NK-92 treated with Interleukin-12 subunit alpha and Interleukin-12 subunit beta, amount 100 ng/mL, for 24 hours (cell line): ENCODE results near the gene NT5C2.

Experiments used
- DNase-seq: peaks from one replicate; lab custom pipeline; 2025; lab: John Stamatoyannopoulos, UW

Gene NT5C2

DNA sequence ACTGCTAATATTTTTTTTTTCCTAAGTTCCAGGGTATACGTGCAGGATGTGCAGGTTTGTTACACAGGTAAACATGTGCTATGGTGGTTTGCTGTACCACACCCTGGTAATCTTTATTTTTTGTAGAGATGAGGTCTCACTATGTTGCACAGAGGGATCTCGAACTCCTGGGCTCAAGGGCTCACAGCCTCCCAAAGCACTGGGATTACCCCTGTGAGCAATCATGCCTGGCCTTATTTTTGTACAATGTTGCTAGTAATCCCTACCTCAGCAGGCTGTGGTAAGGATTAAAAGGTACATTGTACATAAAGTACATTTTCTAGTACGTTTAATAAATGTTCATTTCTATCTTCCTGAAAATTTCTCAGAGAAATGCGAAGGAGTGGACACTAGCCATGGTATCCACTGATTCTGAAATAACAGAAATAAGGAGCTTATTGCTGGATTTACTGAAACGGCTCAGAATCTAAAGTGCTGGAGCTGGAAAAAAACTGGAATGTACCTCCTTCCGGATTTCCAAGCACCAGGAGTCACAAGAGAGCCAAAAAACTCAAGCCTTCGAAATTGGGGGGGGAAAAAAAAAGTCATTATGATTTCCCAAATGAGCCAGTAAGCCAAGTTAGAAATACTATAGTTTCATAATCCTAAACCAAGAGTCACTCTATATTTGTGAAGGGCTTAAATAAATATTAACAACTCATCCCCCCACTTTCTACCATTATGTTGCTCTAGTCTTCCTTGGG lies 69.6 kb downstream of the NT5C2 start:
- DNase-seq: no peak

DNA sequence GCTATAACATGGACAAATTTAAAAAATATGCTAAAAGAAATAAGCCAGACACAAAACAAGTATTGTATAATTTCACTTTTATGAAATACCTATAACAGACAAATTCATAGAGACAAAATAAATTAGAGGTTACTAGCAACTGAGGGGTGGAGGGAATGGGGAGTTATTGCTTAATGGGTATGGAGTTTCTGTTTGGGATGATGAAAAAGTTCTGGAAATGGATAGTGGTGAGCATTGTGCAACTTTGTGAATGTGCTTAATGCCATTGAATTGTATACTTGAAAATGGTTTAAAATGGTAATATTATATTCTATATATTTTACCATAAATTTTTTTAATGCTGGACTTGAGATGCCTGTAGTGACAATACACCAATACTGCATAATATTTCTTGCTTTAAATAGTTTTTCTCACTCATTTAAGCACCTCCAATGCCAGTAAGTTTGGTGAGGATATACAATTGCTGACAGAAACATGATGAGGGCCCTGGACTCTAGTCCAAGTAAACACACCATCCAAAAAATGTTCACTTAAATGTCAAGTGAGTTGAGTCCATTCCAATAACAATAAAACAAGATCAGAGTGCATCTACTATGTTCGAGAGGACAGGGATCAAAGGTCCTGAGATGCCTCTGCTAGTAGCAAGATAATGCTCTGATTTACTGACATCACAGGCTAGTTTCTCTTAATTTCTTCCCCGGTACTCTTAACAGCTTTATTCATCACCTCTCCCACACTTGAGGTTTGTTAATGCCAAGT lies 71.9 kb downstream of the NT5C2 start:
- no peak for DNase-seq

DNA sequence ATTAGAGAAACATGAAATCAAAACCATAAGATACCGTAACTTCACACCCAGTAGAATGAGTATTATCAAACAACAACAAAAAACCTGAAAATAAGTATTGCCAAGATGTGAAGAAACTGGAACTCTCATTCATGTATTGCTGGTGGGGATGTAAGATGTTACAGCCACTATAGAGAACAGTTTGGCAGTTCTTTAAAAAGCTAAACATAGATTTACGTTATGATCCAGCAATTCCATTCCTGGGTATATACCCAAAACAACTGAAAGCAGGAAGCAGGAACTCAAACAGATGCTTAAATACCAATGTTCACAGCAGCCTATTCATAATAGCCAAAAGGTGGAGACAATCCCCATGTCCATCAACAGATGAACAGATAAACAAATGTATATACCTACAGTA lies 72.5 kb downstream of the NT5C2 start:
- DNase-seq: no peak

DNA sequence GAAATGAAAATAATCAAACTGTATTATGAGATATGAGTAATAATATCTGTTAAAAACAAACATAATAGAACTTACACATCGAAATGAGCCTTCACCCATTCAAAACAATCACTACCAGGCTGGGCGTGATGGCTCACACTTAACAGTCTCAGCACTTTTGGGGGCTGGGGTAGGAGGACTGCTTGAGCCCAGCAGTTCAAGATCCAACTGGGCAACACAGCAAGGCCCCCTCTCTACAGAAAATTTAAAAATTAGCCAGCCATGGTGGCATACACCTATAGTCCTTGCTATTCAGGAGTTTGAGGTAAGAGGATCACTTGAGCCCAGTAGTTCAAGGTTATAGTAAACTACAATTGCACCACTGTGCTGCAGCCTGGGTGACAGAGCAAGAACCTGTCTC lies 75.8 kb downstream of the NT5C2 start:
- DNase-seq: no peak

DNA sequence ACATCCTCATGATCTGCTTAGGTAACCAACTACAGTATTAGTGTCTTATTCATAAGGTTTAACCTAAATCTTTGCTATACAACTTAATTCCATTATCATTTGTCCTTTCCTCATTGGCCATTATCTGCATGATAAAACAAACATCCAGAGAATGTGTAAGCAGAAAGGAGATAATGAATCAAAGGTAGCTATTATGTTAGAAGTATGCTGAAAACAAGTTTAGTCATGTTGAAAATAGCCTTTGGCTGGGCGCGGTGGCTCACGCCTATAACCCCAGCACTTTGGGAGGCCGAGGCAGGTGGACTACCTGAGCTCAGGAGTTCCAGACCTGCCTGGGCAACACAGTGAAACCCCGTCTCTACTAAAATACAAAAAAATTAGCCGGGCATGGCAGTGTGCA lies 78.2 kb downstream of the NT5C2 start:
- DNase-seq: no peak

DNA sequence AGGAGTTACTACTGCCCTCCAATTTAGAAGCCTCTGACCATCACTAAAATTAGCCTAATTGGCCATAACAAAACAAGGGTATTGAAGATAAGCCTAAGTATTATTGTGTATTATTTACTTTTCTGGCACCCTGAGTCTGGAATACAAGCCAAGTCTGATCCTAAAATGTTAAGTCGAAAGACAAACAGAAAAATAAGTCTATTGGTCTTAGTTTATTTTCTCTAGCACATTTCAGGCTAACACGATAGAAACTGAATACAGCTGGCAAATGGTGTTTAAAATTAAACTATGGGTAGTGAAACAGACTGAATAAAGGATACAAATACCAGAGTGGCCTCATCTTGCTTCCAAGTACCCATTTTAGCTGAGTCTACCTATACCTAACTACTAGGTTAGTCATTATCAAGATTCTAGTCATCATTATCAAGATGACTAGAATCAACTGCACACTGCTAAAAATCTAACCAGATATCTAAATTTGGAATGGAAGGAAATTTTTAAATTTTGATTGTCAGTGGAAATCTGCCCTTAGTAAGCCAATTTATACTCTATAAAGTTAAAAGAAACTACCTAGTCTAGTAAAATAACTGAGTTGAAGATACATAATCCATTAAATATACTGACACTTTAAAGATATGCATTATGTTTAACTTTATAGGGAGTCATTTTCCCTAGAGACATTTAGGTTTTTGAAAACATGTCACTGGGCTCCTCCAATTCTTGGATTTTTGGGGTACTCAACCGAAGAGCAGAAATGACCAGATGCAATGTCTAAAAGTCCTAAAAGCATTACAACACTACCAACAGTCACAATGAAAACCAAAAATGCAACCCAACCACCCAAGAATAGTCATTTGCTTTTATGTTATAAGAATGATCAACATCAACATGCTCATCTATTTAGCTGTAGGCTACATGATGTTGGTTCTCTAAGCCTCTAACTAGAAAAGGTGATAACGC lies 80.9 kb downstream of the NT5C2 start:
- DNase-seq: no peak

DNA sequence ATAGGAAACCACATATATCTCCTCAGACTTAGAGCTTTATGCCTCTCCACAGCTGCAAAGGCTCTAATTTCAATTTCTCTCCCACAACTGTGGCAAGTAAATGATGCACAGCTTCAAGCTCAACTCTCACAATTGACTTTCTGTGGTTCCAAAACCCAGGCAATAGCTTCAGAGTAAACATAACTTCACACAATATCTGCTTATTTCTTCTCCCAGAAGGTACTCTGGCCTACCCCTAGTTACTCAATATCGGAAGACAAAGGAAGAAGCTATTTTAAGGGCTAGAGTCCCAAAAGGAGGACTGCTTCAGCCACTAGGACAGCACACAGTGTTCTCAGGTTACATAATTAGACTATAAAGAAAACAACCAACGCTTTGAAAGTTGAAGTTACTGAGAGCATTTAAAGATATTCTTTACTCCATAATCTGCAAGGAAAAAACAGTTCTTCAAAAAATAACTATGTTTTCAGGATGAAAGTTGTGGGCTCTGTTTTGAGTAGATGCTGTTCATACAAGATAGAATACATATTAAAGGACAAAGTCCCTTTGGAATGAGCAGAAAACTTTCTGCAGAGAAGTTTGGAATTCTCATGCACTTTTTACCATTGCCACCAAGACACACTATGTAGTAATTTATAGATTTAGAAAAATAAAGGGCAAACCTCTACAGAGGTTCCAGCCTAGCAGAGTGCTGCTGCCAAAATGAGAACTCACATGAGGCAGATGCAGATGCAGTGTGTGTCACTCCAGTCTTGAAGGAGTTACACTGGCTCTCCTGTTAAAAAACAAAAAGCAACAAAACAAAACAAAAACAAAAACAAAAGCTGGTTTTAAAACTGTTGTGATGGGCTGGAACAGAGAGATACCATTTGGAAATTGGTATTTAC lies 81.8 kb downstream of the NT5C2 start:
- DNase-seq: no peak

DNA sequence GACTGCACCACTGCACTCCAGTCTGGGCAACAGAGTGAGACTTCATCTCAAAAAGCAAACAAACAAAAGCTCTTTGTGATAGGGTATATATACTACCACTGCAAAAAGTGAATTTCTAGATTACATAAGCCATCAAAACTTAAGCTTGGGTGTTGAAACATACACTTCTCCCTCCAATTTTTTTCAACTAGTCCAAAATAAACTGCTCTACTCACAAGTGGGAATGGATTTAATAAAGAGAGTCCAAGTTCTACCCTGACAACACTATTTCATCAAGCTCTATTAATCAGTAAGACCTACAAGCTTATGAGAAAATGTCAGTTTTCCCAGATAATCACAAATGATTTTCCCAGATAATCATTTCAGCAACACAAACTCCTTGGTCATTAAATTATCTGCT lies 82.7 kb downstream of the NT5C2 start:
- no peak for DNase-seq

DNA sequence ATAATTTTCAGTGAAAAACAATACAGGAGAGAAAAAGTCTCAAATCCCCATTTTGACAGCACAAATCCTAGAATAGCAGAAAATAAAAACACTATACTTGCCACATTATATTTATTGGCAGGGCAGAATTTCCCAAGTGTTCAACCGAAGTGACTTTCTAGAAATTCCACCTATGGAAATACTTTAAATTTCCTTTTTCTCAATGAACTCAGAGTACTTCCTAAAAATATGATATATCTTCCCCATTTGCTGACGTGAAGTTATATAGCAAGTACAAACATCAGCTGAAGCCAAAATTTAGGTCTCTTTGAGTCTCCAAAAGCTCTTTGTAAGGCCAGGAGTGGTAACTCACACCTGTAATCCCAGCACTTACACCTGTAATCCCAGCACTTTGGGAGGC lies 83.3 kb downstream of the NT5C2 start:
- no peak for DNase-seq

DNA sequence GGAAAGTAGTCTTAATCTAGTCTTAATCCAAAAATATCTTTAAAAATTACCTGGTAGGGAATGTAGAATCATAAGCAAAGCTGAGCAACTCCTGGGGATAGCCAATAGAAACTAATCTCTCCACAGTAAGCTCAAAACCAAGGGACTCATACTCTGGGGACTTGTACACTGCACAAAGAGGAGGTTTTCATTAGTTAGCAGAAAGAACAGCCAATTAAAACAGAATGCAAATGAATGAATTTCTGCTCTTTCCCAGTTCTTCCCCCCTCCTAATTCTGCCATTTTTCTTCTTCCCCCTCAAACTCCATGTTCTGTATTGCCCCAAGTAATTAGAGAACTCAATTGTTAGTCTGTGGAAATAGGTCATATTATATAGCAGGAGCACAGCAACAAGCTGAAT lies 86.5 kb downstream of the NT5C2 start:
- no peak for DNase-seq

DNA sequence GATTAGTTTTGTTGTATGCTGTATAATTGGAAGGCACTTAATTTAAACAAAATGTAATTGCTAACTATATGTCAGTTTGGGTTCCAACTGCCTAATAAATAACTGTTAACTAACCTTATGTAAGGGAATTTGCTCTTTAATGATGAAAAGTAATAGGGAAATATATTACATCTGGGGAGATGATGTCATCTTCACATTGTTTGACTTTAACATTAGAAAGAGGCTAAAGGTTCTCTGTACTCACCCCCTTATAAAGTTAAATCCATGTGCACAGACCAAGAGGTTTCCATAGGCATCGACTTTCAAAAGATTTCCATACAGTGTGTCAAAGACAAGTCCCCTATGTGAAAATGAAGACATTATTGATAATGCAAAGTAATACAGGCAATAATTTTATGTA lies 87.6 kb downstream of the NT5C2 start:
- DNase-seq: no peak

DNA sequence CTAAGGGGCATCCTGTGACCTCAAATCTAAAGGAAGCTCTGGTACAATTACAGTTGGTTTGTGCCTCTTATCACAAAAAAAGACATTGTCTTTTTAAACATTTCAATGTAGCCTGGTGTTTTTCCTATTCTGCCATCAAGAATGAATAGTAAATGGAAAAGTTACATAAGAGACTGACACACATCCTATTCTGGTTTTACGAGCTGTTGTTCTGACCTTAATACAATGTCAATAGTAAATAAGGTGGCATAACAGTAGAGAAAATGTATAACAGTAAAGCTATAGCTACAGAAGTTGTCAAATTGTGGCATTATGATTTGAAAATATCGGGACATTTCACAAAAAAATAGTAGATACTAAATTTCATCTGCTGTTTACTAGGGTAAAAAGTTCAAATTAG lies 88.4 kb downstream of the NT5C2 start:
- no peak for DNase-seq

DNA sequence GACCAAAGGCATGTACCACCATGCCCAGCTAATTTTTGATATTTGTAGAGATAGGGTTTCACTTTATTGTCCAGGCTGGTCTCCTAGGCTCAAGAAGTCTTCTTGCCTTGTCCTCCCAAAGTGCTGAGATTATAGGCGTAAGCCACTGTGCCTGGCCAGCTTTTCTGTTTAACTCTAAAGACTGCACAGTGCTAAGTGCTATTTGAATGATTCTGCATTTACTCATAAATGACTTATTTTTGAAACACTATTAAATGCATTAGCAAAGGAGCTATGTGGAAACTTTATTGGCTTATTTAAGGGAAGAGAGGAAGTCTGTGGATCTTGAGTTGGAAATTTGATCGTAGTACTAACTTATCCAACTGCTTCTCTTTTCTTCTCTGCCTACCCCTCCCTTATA lies 89.1 kb downstream of the NT5C2 start:
- DNase-seq: no peak

DNA sequence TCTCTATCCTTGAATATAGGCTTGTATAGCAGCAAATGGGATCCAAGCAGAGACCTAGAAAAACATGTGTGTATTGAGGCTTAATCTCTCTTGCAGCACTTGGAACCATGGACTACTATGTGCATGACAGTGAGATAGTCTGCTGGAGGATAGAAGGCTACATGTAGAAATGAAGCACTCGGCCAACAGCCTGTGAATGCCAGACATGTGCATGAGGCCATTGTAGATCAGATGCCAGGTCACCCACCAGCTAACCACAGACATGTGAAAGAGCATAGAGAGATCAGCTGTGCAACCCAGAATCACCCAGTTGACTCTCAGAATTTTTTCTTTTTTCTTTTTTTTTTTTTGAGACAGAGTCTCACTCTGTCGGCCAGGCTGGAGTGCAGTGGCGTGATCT lies 90.9 kb downstream of the NT5C2 start:
- DNase-seq: no peak

DNA sequence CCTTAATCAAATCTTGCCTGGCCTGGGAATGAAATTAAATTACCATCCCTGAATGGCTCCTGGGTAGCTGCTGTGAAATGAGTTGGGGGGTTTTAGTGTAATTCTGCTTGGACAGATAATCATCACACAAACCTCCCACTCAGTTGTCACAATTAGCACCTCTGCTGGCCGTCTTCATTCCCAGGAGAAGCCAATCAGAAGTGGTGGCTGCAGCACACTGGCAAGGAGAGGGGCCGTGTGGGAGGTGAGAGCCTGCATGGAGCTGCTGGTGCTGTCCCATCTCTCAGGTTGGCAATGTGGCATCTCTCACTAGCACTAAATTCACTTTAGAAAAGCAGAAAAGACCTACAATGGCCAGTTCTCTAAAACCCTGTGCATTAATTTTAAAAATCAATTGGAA lies 92.5 kb downstream of the NT5C2 start:
- DNase-seq: no peak

DNA sequence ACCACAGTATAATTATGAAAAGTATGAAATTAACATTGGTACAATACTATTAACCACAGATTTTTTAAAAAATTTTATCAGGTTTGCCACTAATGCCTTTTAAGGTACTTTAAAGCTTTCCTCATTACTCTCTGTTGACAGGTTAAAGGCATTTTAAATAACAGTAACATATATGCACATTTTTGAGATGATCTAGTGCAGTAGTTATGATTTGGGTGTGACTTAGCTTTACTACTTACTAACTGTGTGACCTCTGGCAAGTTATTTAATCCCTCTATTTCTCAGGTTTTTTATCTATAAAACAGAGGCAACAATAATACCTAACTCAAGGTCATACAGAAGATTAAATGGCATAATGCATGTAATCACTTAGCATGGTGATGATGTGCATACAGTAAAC lies 94.8 kb downstream of the NT5C2 start:
- DNase-seq: no peak

DNA sequence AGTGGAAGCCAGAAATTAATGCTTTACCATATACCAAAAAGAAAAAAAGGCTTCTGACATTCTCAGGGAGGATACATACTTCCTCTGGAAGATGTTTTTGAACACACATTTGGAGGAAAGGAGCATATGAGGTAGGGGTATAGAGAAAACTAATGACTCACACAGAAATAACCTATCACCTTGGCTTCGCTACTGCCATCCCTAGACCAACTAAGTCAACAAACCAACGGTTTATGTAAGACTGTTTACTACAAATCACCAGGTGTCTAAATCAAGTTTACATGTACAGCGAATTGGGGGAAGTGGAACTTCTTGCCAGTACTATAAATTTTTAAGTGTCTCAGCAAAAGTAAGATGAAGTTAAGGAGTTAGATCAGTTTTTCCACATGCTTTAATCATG lies 96.9 kb downstream of the NT5C2 start:
- no peak for DNase-seq

DNA sequence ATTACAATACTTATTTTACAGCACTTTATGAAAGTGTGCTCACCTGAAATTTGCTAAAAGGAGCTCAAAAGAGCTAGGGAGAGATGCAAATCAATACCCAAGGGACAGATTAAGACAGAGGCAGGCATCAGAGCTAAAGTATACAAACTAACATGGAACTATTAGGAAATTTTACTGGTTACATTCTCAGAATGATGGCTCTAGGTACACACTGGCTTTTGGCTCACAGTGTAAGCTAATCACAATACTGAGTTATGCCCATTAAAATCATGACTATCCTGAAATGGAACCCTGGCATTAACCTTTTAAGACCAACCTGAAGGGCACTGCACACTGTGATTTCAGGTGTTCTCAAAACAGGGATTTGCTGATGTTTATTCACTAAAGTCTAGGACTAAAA lies 98.1 kb downstream of the NT5C2 start:
- no peak for DNase-seq

DNA sequence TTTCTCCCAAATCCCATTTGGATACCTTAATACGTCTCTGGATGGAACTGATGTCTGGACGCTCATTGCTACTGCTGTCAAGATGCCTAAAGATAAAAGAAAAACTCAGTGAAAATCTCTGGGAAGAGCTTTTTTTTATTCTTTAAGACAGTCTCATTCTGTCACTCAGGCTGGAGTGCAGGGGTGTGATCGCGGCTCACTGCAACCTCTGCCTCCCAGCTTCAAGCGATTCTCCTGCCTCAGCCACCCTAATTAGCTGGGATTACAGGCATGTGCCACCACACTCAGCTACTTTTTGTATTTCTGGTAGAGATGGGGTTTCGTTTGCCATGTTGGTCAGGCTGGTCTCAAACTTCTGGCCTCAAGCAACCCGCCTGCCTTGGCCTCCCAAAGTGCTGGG lies 102.2 kb downstream of the NT5C2 start:
- no peak for DNase-seq

DNA sequence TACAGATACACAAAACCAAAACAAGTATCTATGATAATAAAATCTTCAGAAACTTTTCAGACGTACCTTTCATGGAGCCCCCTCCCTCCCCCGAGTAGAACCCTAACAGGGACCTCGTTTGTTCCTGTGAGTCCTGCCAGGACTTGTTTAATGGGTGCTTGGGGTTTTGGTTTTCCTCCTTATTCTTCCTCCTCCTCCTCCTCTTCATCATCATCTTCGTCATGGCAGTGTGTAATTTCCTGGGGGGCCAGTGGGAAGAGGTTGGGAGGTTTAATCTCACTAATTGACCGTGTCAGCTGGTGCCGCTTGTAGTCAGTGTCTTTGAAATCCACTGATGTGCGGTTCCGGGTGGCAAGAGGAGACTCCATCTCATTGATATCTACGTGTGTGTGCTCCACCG lies 103.6 kb downstream of the NT5C2 start:
- no peak for DNase-seq

DNA sequence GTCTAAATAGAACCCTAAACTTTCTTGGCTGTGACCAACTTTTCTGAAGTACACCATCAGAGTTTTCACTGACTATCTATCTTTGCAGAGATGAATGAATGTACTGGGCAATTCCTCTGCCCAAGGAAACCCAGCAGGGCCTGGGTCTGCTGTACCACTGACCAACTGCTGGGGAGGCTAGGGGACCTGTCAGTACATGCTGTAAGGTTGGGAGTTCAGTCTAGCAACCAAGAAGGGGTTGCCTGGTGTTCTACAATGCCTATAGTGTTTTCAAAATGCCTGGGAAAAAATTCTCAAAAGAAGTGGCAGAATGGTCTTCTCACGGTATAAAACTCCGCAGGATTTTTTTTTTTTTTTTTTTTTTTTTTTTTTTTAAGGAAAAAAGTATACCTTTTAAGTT lies 106.3 kb downstream of the NT5C2 start:
- no peak for DNase-seq

DNA sequence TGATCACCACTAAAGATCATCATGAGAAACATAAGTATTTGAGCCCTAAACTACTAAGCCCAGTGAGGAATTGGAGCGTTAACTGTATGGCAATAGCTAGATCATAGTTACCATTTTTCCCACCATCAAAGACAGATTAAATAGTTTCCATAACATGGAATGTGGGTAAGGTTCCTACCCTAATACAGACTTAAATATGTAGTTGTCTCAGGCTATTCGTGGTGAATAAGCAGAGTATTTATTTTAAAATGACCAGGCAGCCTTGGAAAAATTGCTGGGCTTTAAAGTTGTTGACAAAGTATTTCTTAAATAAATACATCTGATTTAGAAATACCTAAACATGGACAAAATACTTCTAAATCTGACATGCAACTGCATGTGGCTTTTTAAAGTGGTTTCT lies 106.8 kb downstream of the NT5C2 start:
- DNase-seq: no peak
